GM23338 (cell line): ENCODE data around the gene UPP2. TPM values are rescaled to one million over a fixed set of nuclear protein-coding genes. Genes with fewer than 3 reads are reported as not detected.

Experiments used
- ATAC-seq: fragments of 200-7000 bp; cut with Tn5 transposase; 3 replicates; pipeline ENCODE4 v1.9.1; 2020
- DNase-seq: peaks from one replicate; pipeline ENCODE4 v3.0.0-alpha.2; 2015; ENCODE audit warnings: low spot score
- H2AFZ ChIP-seq: fragments of 200-600 bp; sonication (generic); 2 replicates; pipeline ENCODE4 v1.8.0; 2016; ENCODE audit warnings: antibody characterized with exemption, mild to moderate bottlenecking, moderate library complexity
- H3F3A ChIP-seq: fragments of 200-600 bp; sonication (generic); replicated peaks from 2 replicates; pipeline ENCODE4 v1.8.0; 2017; ENCODE audit warnings: antibody characterized with exemption, mixed run types, low read depth
- H3K27ac ChIP-seq: fragments of 200-600 bp; sonication (generic); 2 replicates; pipeline ENCODE4 v1.6.1; 2016; ENCODE audit warnings: low read depth
- H3K27me3 ChIP-seq: fragments of 200-600 bp; sonication (generic); 2 replicates; pipeline ENCODE4 v1.8.0; 2016; ENCODE audit warnings: mild to moderate bottlenecking, mixed run types, moderate library complexity; ENCODE audit not compliant: insufficient read depth
- H3K36me3 ChIP-seq: fragments of 200-600 bp; sonication (generic); 2 replicates; pipeline ENCODE4 v1.8.0; 2016; ENCODE audit warnings: mild to moderate bottlenecking; ENCODE audit not compliant: insufficient read depth
- H3K4me1 ChIP-seq: fragments of 200-600 bp; sonication (generic); 2 replicates; pipeline ENCODE4 v1.8.0; 2016; ENCODE audit warnings: mild to moderate bottlenecking, moderate library complexity; ENCODE audit not compliant: insufficient read depth
- H3K4me2 ChIP-seq: fragments of 200-600 bp; sonication (generic); 2 replicates; pipeline ENCODE4 v1.7.1; 2017; ENCODE audit warnings: mixed run types
- H3K4me3 ChIP-seq: fragments of 200-600 bp; sonication (generic); 2 replicates; pipeline ENCODE4 v1.6.1; 2016; ENCODE audit warnings: mixed run types
- H3K79me2 ChIP-seq: fragments of 200-600 bp; sonication (generic); replicated peaks from 2 replicates; pipeline ENCODE4 v1.8.0; 2017; ENCODE audit warnings: mild to moderate bottlenecking; ENCODE audit not compliant: insufficient read depth
- H3K9me2 ChIP-seq: fragments of 200-600 bp; sonication (generic); 2 replicates; pipeline ENCODE4 v1.8.0; 2017; ENCODE audit not compliant: insufficient read depth
- H4K20me1 ChIP-seq: fragments of 200-600 bp; sonication (generic); replicated peaks from 2 replicates; pipeline ENCODE4 v1.8.0; 2017; ENCODE audit warnings: mild to moderate bottlenecking; ENCODE audit not compliant: insufficient read depth
- H3K27ac Mint-ChIP-seq: 2 replicates; pipeline ENCODE4 v1.8.0; 2020; ENCODE audit warnings: inconsistent platforms, mild to moderate bottlenecking, moderate library complexity, mixed read lengths
- H3K27me3 Mint-ChIP-seq: 3 replicates; pipeline ENCODE4 v1.8.0; 2022; ENCODE audit warnings: low read depth, mild to moderate bottlenecking, moderate library complexity, mixed read lengths, inconsistent platforms; ENCODE audit not compliant: insufficient read depth, poor library complexity
- H3K36me3 Mint-ChIP-seq: 3 replicates; pipeline ENCODE4 v1.8.0; 2021; ENCODE audit warnings: low read depth, mild to moderate bottlenecking, inconsistent platforms, moderate library complexity, mixed read lengths
- H3K4me1 Mint-ChIP-seq: 3 replicates; pipeline ENCODE4 v1.8.0; 2020; ENCODE audit warnings: mild to moderate bottlenecking, inconsistent platforms, mixed read lengths
- H3K4me3 Mint-ChIP-seq: 3 replicates; pipeline ENCODE4 v1.8.0; 2021; ENCODE audit warnings: moderate library complexity, mild to moderate bottlenecking, inconsistent platforms, mixed read lengths
- H3K9me3 Mint-ChIP-seq: 3 replicates; pipeline ENCODE4 v1.8.0; 2020; ENCODE audit warnings: moderate library complexity, mild to moderate bottlenecking, inconsistent platforms, mixed read lengths
- CREB1 ChIP-seq: fragments of 250-450 bp; sonication (Bioruptor Pico); IDR thresholded peaks from 2 replicates; pipeline ENCODE4 v1.5.0; 2020; ENCODE audit warnings: low read depth, mild to moderate bottlenecking, moderate library complexity
- EZH2 ChIP-seq: fragments of 200-600 bp; sonication (generic); IDR thresholded peaks from one replicate; pipeline ENCODE4 v1.8.0; 2017; ENCODE audit warnings: antibody characterized with exemption, mild to moderate bottlenecking, low read depth; ENCODE audit not compliant: unreplicated experiment
- EZH2phosphoT487 ChIP-seq: fragments of 200-600 bp; sonication (generic); IDR thresholded peaks from one replicate; pipeline ENCODE4 v1.8.1; 2018; ENCODE audit warnings: antibody characterized with exemption; ENCODE audit not compliant: unreplicated experiment
- JUNB ChIP-seq: IDR thresholded peaks from one replicate; pipeline ENCODE4 v1.6.1; 2016; ENCODE audit warnings: antibody characterized with exemption; ENCODE audit not compliant: unreplicated experiment
- NANOG ChIP-seq: IDR thresholded peaks from 2 replicates; pipeline ENCODE4 v1.6.1; 2016; ENCODE audit warnings: antibody characterized with exemption, borderline replicate concordance
- POLR2AphosphoS5 ChIP-seq: IDR thresholded peaks from 2 replicates; pipeline ENCODE4 v1.6.1; 2016; ENCODE audit warnings: antibody characterized with exemption, low read depth
- STAT1 ChIP-seq: IDR thresholded peaks from one replicate; pipeline ENCODE4 v1.6.1; 2016; ENCODE audit warnings: antibody characterized with exemption; ENCODE audit not compliant: unreplicated experiment
- ZNF114 ChIP-seq: fragments of 250-450 bp; sonication (Bioruptor Pico); IDR thresholded peaks from 2 replicates; pipeline ENCODE4 v1.5.0; 2020; ENCODE audit warnings: mild to moderate bottlenecking, moderate library complexity
- ZNF331 ChIP-seq: fragments of 250-450 bp; sonication (Bioruptor Pico); IDR thresholded peaks from 2 replicates; pipeline ENCODE4 v1.5.0; 2020; ENCODE audit warnings: low read depth, mild to moderate bottlenecking, moderate library complexity
- polyA plus RNA-seq: library from polyadenylated mRNA; unstranded; fragments of >200 nt; fragmentation: Nextera tagmentation; extraction: Ambion mirVana; gene quantifications from 2 replicates; pipeline ENCODE4 v1.2.1, GENCODE V29; 2016
- total RNA-seq: library from RNA; depleted of rRNA; stranded (reverse); fragments of >200 nt; shearing (Covaris generic); gene quantifications from 2 replicates; pipeline ENCODE4 v1.2.3, GENCODE V29; 2014
- TF ChIP-seq, protein P1 (sequence below): fragments of 250-450 bp; sonication (Bioruptor Pico); IDR thresholded peaks from 2 replicates; pipeline ENCODE4 v1.5.0; 2020; ENCODE audit warnings: mild to moderate bottlenecking, moderate library complexity
- TF ChIP-seq, protein P2 (sequence below): IDR thresholded peaks from 2 replicates; pipeline ENCODE4 v1.6.1; 2016; ENCODE audit warnings: antibody characterized with exemption
- TF ChIP-seq, protein P3 (sequence below): IDR thresholded peaks from one replicate; pipeline ENCODE4 v1.6.1; 2018; ENCODE audit warnings: antibody characterized with exemption; ENCODE audit not compliant: unreplicated experiment
- TF ChIP-seq, protein P4 (sequence below), 2 experiments: fragments of 200-600 bp in 1 of 2; sonication (generic) in 1 of 2; conservative IDR thresholded peaks; 2 replicates each; pipeline versions ENCODE4 v1.5.1 to v1.6.1; 2016 to 2017; ENCODE audit warnings: antibody characterized with exemption in 2 of 2, low read depth in 2 of 2, mild to moderate bottlenecking in 2 of 2, moderate library complexity in 1 of 2

The UPP2 gene
- total and polyA plus RNA-seq, 2 experiments from 2014 or later, result not detected

DNA sequence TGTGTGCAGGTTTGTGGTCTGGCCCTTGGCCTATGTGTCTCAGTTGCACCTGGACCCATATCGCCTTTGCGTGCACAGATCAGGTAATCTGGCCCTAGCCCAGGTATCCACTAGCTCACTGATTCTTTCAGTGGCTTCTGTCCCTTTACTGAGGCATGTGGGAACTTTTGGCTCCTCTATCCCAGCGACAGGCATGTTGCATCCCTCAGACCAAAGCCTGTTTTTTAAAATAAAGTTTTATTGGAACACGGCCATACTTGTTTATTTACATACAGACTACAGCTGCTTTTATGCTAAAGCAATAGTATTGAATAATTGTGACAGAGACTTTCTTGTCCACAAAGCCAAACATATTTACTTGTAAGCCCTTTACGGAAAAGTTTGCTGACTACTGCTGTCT is 39.9 kb upstream of the UPP2 start:
- no peaks in the 10 kb centered on the region for H3K79me2 ChIP-seq
- no peaks in the 10 kb centered on the region for H3K4me1 ChIP-seq
- Mint-ChIP-seq H3K27ac (no peak overlapping the region), H3K27me3 (peaks cover 2% of the 10 kb centered on the region), H3K4me1 (no peaks in the 10 kb centered on the region), H3K36me3 (no peaks in the 10 kb centered on the region), H3K4me3 (no peak overlapping the region), H3K9me3 (peaks cover 2% of the 10 kb centered on the region; the same call in 1 of the 3 replicates)
- H3K4me3 ChIP-seq, result no peak overlapping the region
- DNase-seq, result no peak
- no peak for TF ChIP-seq ZNF114
- TF ChIP-seq STAT1, result no peak
- TF ChIP-seq, protein P1, sequence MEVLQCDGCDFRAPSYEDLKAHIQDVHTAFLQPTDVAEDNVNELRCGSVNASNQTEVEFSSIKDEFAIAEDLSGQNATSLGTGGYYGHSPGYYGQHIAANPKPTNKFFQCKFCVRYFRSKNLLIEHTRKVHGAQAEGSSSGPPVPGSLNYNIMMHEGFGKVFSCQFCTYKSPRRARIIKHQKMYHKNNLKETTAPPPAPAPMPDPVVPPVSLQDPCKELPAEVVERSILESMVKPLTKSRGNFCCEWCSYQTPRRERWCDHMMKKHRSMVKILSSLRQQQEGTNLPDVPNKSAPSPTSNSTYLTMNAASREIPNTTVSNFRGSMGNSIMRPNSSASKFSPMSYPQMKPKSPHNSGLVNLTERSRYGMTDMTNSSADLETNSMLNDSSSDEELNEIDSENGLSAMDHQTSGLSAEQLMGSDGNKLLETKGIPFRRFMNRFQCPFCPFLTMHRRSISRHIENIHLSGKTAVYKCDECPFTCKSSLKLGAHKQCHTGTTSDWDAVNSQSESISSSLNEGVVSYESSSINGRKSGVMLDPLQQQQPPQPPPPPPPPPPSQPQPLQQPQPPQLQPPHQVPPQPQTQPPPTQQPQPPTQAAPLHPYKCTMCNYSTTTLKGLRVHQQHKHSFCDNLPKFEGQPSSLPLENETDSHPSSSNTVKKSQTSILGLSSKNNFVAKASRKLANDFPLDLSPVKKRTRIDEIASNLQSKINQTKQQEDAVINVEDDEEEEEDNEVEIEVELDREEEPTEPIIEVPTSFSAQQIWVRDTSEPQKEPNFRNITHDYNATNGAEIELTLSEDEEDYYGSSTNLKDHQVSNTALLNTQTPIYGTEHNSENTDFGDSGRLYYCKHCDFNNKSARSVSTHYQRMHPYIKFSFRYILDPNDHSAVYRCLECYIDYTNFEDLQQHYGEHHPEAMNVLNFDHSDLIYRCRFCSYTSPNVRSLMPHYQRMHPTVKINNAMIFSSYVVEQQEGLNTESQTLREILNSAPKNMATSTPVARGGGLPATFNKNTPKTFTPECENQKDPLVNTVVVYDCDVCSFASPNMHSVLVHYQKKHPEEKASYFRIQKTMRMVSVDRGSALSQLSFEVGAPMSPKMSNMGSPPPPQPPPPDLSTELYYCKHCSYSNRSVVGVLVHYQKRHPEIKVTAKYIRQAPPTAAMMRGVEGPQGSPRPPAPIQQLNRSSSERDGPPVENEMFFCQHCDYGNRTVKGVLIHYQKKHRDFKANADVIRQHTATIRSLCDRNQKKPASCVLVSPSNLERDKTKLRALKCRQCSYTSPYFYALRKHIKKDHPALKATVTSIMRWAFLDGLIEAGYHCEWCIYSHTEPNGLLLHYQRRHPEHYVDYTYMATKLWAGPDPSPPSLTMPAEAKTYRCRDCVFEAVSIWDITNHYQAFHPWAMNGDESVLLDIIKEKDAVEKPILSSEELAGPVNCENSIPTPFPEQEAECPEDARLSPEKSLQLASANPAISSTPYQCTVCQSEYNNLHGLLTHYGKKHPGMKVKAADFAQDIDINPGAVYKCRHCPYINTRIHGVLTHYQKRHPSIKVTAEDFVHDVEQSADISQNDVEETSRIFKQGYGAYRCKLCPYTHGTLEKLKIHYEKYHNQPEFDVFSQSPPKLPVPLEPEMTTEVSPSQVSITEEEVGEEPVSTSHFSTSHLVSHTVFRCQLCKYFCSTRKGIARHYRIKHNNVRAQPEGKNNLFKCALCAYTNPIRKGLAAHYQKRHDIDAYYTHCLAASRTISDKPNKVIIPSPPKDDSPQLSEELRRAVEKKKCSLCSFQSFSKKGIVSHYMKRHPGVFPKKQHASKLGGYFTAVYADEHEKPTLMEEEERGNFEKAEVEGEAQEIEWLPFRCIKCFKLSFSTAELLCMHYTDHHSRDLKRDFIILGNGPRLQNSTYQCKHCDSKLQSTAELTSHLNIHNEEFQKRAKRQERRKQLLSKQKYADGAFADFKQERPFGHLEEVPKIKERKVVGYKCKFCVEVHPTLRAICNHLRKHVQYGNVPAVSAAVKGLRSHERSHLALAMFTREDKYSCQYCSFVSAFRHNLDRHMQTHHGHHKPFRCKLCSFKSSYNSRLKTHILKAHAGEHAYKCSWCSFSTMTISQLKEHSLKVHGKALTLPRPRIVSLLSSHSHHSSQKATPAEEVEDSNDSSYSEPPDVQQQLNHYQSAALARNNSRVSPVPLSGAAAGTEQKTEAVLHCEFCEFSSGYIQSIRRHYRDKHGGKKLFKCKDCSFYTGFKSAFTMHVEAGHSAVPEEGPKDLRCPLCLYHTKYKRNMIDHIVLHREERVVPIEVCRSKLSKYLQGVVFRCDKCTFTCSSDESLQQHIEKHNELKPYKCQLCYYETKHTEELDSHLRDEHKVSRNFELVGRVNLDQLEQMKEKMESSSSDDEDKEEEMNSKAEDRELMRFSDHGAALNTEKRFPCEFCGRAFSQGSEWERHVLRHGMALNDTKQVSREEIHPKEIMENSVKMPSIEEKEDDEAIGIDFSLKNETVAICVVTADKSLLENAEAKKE (CRISPR knock-in tag), result no peak
- no peak for TF ChIP-seq EZH2phosphoT487
- TF ChIP-seq CREB1 (CRISPR knock-in tag), result no peak
- no peak for TF ChIP-seq EZH2
- TF ChIP-seq, protein P2, sequence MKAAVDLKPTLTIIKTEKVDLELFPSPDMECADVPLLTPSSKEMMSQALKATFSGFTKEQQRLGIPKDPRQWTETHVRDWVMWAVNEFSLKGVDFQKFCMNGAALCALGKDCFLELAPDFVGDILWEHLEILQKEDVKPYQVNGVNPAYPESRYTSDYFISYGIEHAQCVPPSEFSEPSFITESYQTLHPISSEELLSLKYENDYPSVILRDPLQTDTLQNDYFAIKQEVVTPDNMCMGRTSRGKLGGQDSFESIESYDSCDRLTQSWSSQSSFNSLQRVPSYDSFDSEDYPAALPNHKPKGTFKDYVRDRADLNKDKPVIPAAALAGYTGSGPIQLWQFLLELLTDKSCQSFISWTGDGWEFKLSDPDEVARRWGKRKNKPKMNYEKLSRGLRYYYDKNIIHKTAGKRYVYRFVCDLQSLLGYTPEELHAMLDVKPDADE, result no peak
- no peak for TF ChIP-seq JUNB
- no peak for TF ChIP-seq POLR2AphosphoS5
- TF ChIP-seq, protein P3, sequence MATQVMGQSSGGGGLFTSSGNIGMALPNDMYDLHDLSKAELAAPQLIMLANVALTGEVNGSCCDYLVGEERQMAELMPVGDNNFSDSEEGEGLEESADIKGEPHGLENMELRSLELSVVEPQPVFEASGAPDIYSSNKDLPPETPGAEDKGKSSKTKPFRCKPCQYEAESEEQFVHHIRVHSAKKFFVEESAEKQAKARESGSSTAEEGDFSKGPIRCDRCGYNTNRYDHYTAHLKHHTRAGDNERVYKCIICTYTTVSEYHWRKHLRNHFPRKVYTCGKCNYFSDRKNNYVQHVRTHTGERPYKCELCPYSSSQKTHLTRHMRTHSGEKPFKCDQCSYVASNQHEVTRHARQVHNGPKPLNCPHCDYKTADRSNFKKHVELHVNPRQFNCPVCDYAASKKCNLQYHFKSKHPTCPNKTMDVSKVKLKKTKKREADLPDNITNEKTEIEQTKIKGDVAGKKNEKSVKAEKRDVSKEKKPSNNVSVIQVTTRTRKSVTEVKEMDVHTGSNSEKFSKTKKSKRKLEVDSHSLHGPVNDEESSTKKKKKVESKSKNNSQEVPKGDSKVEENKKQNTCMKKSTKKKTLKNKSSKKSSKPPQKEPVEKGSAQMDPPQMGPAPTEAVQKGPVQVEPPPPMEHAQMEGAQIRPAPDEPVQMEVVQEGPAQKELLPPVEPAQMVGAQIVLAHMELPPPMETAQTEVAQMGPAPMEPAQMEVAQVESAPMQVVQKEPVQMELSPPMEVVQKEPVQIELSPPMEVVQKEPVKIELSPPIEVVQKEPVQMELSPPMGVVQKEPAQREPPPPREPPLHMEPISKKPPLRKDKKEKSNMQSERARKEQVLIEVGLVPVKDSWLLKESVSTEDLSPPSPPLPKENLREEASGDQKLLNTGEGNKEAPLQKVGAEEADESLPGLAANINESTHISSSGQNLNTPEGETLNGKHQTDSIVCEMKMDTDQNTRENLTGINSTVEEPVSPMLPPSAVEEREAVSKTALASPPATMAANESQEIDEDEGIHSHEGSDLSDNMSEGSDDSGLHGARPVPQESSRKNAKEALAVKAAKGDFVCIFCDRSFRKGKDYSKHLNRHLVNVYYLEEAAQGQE, result no peak
- TF ChIP-seq, protein P4, sequence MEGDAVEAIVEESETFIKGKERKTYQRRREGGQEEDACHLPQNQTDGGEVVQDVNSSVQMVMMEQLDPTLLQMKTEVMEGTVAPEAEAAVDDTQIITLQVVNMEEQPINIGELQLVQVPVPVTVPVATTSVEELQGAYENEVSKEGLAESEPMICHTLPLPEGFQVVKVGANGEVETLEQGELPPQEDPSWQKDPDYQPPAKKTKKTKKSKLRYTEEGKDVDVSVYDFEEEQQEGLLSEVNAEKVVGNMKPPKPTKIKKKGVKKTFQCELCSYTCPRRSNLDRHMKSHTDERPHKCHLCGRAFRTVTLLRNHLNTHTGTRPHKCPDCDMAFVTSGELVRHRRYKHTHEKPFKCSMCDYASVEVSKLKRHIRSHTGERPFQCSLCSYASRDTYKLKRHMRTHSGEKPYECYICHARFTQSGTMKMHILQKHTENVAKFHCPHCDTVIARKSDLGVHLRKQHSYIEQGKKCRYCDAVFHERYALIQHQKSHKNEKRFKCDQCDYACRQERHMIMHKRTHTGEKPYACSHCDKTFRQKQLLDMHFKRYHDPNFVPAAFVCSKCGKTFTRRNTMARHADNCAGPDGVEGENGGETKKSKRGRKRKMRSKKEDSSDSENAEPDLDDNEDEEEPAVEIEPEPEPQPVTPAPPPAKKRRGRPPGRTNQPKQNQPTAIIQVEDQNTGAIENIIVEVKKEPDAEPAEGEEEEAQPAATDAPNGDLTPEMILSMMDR (conservative IDR thresholded peaks at IDR 0.05; ENCODE audit: low read depth in 2 of 2), result no peak
- no peak for TF ChIP-seq NANOG
- TF ChIP-seq ZNF331, result no peak
- no peaks in the 10 kb centered on the region for H3K27me3 ChIP-seq
- H3F3A ChIP-seq, result no peaks in the 10 kb centered on the region
- no peak overlapping the region for H3K4me2 ChIP-seq
- H2AFZ ChIP-seq, result no peak overlapping the region
- peaks cover 17% of the 10 kb centered on the region; the same call in 1 of the 2 replicates for H3K9me2 ChIP-seq
- no peaks in the 10 kb centered on the region for H4K20me1 ChIP-seq
- no peaks in the 10 kb centered on the region for H3K36me3 ChIP-seq
- no peak for ATAC-seq
- H3K27ac ChIP-seq, result no peak overlapping the region
